Prostate gland (tissue), 2 donors: ENCODE measurements around the gene NBPF3. TPM values are rescaled to one million over a fixed set of nuclear protein-coding genes. Genes with fewer than 3 reads are reported as not detected.

Experiments
- DNase-seq: peaks from one replicate; pipeline ENCODE4 v3.0.0-alpha.2; 2019; ENCODE audit warnings: low spot score
- H3K27ac ChIP-seq, 2 donors: fragments of 200-600 bp; sonication (generic); 2 replicates each; pipeline ENCODE4 v1.5.1; 2017 to 2019
- H3K27me3 ChIP-seq: fragments of 200-600 bp; sonication (generic); replicated peaks from 2 replicates; pipeline ENCODE4 v1.5.1; 2019; ENCODE audit not compliant: insufficient read depth
- H3K36me3 ChIP-seq, 2 donors: fragments of 200-600 bp; sonication (generic); 1 replicate in 1 of 2; 2 replicates in 1 of 2; pipeline versions ENCODE4 v1.5.1 to v1.8.1; 2017 to 2019
- H3K4me1 ChIP-seq: fragments of 200-600 bp; sonication (generic); replicated peaks from 2 replicates; pipeline ENCODE4 v1.5.1; 2019
- H3K4me3 ChIP-seq, 2 donors: fragments of 200-600 bp; sonication (generic); 2 replicates each; pipeline ENCODE4 v1.5.1; 2017 to 2019
- H3K9me3 ChIP-seq: fragments of 200-600 bp; sonication (generic); 2 replicates; pipeline ENCODE4 v1.5.1; 2017
- CTCF ChIP-seq, 4 experiments: fragments of 200-600 bp in 2 of 4; fragments of 450-650 bp in 2 of 4; sonication (generic) in 2 of 4; IDR thresholded peaks; 1 replicate in 3 of 4; 2 replicates in 1 of 4; pipeline ENCODE4 v1.5.1; 2016 to 2019; ENCODE audit warnings: antibody characterized with exemption in 4 of 4, mild to moderate bottlenecking in 2 of 4, moderate library complexity in 2 of 4
- POLR2A ChIP-seq: fragments of 450-650 bp; IDR thresholded peaks from one replicate; pipeline ENCODE4 v1.6.1; 2016; ENCODE audit warnings: antibody characterized with exemption, mild to moderate bottlenecking
- POLR2AphosphoS5 ChIP-seq: sonication (generic); formaldehyde crosslinking; IDR thresholded peaks from one replicate; pipeline ENCODE4 v1.6.1; 2017; ENCODE audit warnings: antibody characterized with exemption
- WGBS: methylation state at CpG from one replicate; pipeline ENCODE4 v1.1.5; 2018; 5-methylcytosine and 5-hydroxymethylcytosine counted together
- intact Hi-C: fragments of 100-400 bp; cut with DNase I; formaldehyde crosslinking; loops from one replicate; pipeline ENCODE4 v1.14.2; 2022
- total RNA-seq, 2 donors: library from RNA; depleted of rRNA; stranded (reverse); fragments of >200 nt; gene quantifications; one replicate each; pipeline ENCODE4 v1.1.0, GENCODE V29; 2016

The NBPF3 gene
- total RNA-seq, 2 donors from 2014 or later, result 13.9 to 19.7 TPM

- WGBS, result 15% methylated on average over 24 of the region's 45 CpGs
- H3K4me1 ChIP-seq, result no peaks in the 10 kb centered on the region
- DNase-seq, result peak; percentile 44
- no peak overlapping the region for H3K27ac ChIP-seq
- H3K36me3 ChIP-seq, result no peaks in the 10 kb centered on the region
- H3K9me3 ChIP-seq, result no peaks in the 10 kb centered on the region
- H3K27me3 ChIP-seq, result no peaks in the 10 kb centered on the region
- peak overlapping the region in 1 of 2 donors; percentile 22 for H3K4me3 ChIP-seq
- TF ChIP-seq POLR2A, result no peak
- TF ChIP-seq CTCF (IDR thresholded peaks at IDR 0.05), result peak; percentile 49 to 65 (median 60)
- TF ChIP-seq POLR2AphosphoS5, result no peak
- intact Hi-C loops, result loop anchor here (5.0 kb wide), 1 partner anchor 64 kb away; no protein-coding TSS in a partner anchor
These were observed 68.8 kb downstream of the NBPF3 start for GRCh38 chr1:21508580-21509350.

- Histone ChIP-seq H3K9me3 (no peaks in the 10 kb centered on the region), H3K36me3 (no peaks in the 10 kb centered on the region), H3K27ac (no peak within 1 kb of the TSS), H3K27me3 (no peaks in the 10 kb centered on the region), H3K4me1 (no peaks in the 10 kb centered on the region), H3K4me3 (peak within 1 kb of the TSS in 1 of 2 donors; percentile 22)
- no peak for DNase-seq
- no peak for TF ChIP-seq POLR2A
- no peak for TF ChIP-seq CTCF (IDR thresholded peaks at IDR 0.05)
- no peak for TF ChIP-seq POLR2AphosphoS5
- intact Hi-C loops, result loop anchor here (5.0 kb wide), 2 partner anchors 63 to 148 kb away; no protein-coding TSS in a partner anchor
- WGBS, result 5% methylated on average over 63 of the region's 67 CpGs
These were observed 69.6 kb downstream of the NBPF3 start, which contains the start of gene ALPL for GRCh38 chr1:21509351-21510112. ALPL (plus strand) TSS chr1:21509423; CDS start chr1:21554082, 44,659 bp downstream.

- H3K9me3 ChIP-seq, result no peaks in the 10 kb centered on the region
- no peak overlapping the region for H3K27ac ChIP-seq
- no peak overlapping the region for H3K4me3 ChIP-seq
- no peaks in the 10 kb centered on the region for H3K36me3 ChIP-seq
- 46% methylated on average over 12 of the region's 12 CpGs for WGBS
- no peak for TF ChIP-seq POLR2AphosphoS5
- TF ChIP-seq POLR2A, result no peak
- no peak for TF ChIP-seq CTCF (IDR thresholded peaks at IDR 0.05)
- no peaks in the 10 kb centered on the region for H3K4me1 ChIP-seq
- intact Hi-C loops, result loop anchor here (5.0 kb wide), 1 partner anchor 147 kb away; no protein-coding TSS in a partner anchor
- H3K27me3 ChIP-seq, result no peaks in the 10 kb centered on the region
- no peak for DNase-seq
These were observed 70.2 kb downstream of the NBPF3 start for GRCh38 chr1:21510113-21510493.

GRCh38 chr1:21510885-21511578 lies 71.1 kb downstream of the NBPF3 start:
- H3K27ac ChIP-seq, result no peak overlapping the region
- WGBS, result 38% methylated on average over 9 of the region's 9 CpGs

More at GRCh38 chr1:21510885-21511578, 71.1 kb downstream of the NBPF3 start:
- DNase-seq, result peak; percentile 64
- H3K4me3 ChIP-seq, result no peak overlapping the region
- no peaks in the 10 kb centered on the region for H3K36me3 ChIP-seq
- no peaks in the 10 kb centered on the region for H3K27me3 ChIP-seq
- TF ChIP-seq POLR2AphosphoS5 (peak; percentile 68), CTCF (IDR thresholded peaks at IDR 0.05) (no peak), POLR2A (no peak)
- H3K9me3 ChIP-seq, result no peaks in the 10 kb centered on the region
- intact Hi-C loops, result loop anchor here (5.0 kb wide), 1 partner anchor 146 kb away; no protein-coding TSS in a partner anchor
- H3K4me1 ChIP-seq, result no peaks in the 10 kb centered on the region
